Measurements from ENCODE around the gene FAM217B.

The FAM217B gene

GRCh38 chr20:59903621-59904020 is 36.6 kb upstream of the FAM217B start:
- Histone ChIP-seq H3K4me3 (ENCODE audit: low read depth, low read length) (no peak overlapping the region), H3K36me3 (ENCODE audit: control insufficient read depth, insufficient read depth, low read length) (no peaks in the 10 kb centered on the region), H3K9me3 (ENCODE audit: control insufficient read depth, low read length) (no peaks in the 10 kb centered on the region), H2AFZ (no peak overlapping the region), H3K4me2 (ENCODE audit: low read length) (no peak overlapping the region), H3K27ac (no peak overlapping the region), H3K9ac (no peak overlapping the region), H3K79me2 (no peaks in the 10 kb centered on the region), H3K27me3 (ENCODE audit: control insufficient read depth, insufficient read depth, low read length) (no peaks in the 10 kb centered on the region), H3K4me1 (no peaks in the 10 kb centered on the region)
- no peak for TF ChIP-seq CTCF (IDR thresholded peaks at IDR 0.05)

- H3K27ac ChIP-seq: no peak overlapping the region
- no peak overlapping the region for H3K4me3 ChIP-seq (ENCODE audit: low read depth, low read length)
- TF ChIP-seq CTCF (IDR thresholded peaks at IDR 0.05): no peak
- H3K4me1 ChIP-seq: no peaks in the 10 kb centered on the region
- H3K79me2 ChIP-seq: no peaks in the 10 kb centered on the region
- H3K36me3 ChIP-seq (ENCODE audit: control insufficient read depth, insufficient read depth, low read length): no peaks in the 10 kb centered on the region
- H3K27me3 ChIP-seq (ENCODE audit: control insufficient read depth, insufficient read depth, low read length): no peaks in the 10 kb centered on the region
- no peak overlapping the region for H3K9ac ChIP-seq
- H3K9me3 ChIP-seq (ENCODE audit: control insufficient read depth, low read length): no peaks in the 10 kb centered on the region
- no peak overlapping the region for H3K4me2 ChIP-seq (ENCODE audit: low read length)
- H2AFZ ChIP-seq: no peak overlapping the region
Observed at GRCh38 chr20:59908855-59909254, 31.3 kb upstream of the FAM217B start.

- no peaks in the 10 kb centered on the region for H3K36me3 ChIP-seq (ENCODE audit: control insufficient read depth, insufficient read depth, low read length)
- H3K4me1 ChIP-seq: no peaks in the 10 kb centered on the region
- H3K9ac ChIP-seq: no peak overlapping the region
- H3K27ac ChIP-seq: no peak overlapping the region
- H3K79me2 ChIP-seq: no peaks in the 10 kb centered on the region
- no peak for TF ChIP-seq CTCF (IDR thresholded peaks at IDR 0.05)
- no peak overlapping the region for H2AFZ ChIP-seq
- H3K9me3 ChIP-seq (ENCODE audit: control insufficient read depth, low read length): no peaks in the 10 kb centered on the region
- H3K27me3 ChIP-seq (ENCODE audit: control insufficient read depth, insufficient read depth, low read length): no peaks in the 10 kb centered on the region
- no peak overlapping the region for H3K4me2 ChIP-seq (ENCODE audit: low read length)
- no peak overlapping the region for H3K4me3 ChIP-seq (ENCODE audit: low read depth, low read length)
Observed at GRCh38 chr20:59911041-59911440, 29.1 kb upstream of the FAM217B start.

GRCh38 chr20:59912609-59913008 is 27.6 kb upstream of the FAM217B start:
- Histone ChIP-seq H2AFZ (no peak overlapping the region), H3K27ac (no peak overlapping the region), H3K4me2 (ENCODE audit: low read length) (no peak overlapping the region), H3K9me3 (ENCODE audit: control insufficient read depth, low read length) (no peaks in the 10 kb centered on the region), H3K4me3 (ENCODE audit: low read depth, low read length) (no peak overlapping the region), H3K4me1 (no peaks in the 10 kb centered on the region), H3K36me3 (ENCODE audit: control insufficient read depth, insufficient read depth, low read length) (no peaks in the 10 kb centered on the region), H3K79me2 (no peaks in the 10 kb centered on the region), H3K27me3 (ENCODE audit: control insufficient read depth, insufficient read depth, low read length) (no peaks in the 10 kb centered on the region), H3K9ac (no peak overlapping the region)
- no peak for TF ChIP-seq CTCF (IDR thresholded peaks at IDR 0.05)

GRCh38 chr20:59920944-59921343 is 19.2 kb upstream of the FAM217B start:
- no peak for TF ChIP-seq CTCF (IDR thresholded peaks at IDR 0.05)
- no peaks in the 10 kb centered on the region for H3K4me1 ChIP-seq
- H3K36me3 ChIP-seq (ENCODE audit: control insufficient read depth, insufficient read depth, low read length): no peaks in the 10 kb centered on the region
- no peak overlapping the region for H3K4me3 ChIP-seq (ENCODE audit: low read depth, low read length)
- H3K27ac ChIP-seq: no peak overlapping the region
- no peak overlapping the region for H2AFZ ChIP-seq
- no peak overlapping the region for H3K9ac ChIP-seq
- no peak overlapping the region for H3K4me2 ChIP-seq (ENCODE audit: low read length)
- H3K27me3 ChIP-seq (ENCODE audit: control insufficient read depth, insufficient read depth, low read length): no peaks in the 10 kb centered on the region
- H3K79me2 ChIP-seq: no peaks in the 10 kb centered on the region
- no peaks in the 10 kb centered on the region for H3K9me3 ChIP-seq (ENCODE audit: control insufficient read depth, low read length)

All from parathyroid adenoma (tissue), 2 donors.